Activated T-helper 1 cell treated with Interleukin-2 at 50 U/mL for 16 hours (primary cell): ENCODE data around the gene LNPK.
"Not testable (repeated sequence)": the region's sequence is repeated elsewhere in the genome, so short reads cannot be mapped to it uniquely, and the experiment has no call there.

Experiments used
- DNase-seq: peaks from one replicate; pipeline ENCODE4 v3.0.0-alpha.2; 2020; ENCODE audit warnings: low read depth

LNPK gene, protein sequence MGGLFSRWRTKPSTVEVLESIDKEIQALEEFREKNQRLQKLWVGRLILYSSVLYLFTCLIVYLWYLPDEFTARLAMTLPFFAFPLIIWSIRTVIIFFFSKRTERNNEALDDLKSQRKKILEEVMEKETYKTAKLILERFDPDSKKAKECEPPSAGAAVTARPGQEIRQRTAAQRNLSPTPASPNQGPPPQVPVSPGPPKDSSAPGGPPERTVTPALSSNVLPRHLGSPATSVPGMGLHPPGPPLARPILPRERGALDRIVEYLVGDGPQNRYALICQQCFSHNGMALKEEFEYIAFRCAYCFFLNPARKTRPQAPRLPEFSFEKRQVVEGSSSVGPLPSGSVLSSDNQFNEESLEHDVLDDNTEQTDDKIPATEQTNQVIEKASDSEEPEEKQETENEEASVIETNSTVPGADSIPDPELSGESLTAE

DNA sequence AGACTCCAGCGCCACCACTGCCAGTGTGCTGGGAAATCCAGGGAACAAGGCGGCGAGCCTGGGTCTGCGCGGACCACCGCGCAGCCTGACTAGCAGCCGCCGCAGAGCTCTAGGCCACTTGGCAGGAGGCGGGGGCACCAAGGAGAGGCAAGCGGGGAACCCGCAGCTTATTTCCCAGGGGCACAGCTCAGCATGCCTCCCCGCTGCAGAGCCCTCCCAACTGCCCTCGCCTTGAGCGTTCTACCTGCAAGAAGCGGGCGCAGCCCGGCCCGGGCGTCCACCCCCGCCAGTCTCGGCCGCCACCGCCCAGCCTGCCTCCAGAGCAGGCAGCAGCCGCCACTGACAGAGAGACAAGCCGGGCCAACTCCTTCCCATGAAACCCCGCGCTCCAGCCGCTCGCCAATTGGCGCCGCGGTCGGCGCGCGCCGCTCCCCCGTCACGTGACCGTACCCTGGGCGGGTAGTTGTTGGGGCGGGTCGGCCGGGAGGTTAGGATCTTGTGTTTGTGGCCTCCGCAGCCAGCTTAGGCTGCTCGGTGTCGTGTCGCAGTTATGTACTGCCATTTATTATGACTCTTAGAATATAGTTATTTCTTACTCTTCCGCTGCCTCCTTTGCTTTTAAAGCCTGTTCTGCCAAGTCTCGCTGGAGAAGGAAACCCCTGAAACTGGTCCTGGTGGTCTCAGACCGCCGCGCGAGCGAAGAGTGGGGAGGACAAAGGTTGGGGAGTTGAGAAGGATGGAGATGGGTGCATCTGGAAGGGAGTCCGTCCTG lies at the start of gene LNPK:
LNPK (minus strand) TSS at position 352 of the 772 bp plus-strand sequence. CDS start 6,683 bp downstream, outside the sequence.
- peak; percentile 84 for DNase-seq

DNA sequence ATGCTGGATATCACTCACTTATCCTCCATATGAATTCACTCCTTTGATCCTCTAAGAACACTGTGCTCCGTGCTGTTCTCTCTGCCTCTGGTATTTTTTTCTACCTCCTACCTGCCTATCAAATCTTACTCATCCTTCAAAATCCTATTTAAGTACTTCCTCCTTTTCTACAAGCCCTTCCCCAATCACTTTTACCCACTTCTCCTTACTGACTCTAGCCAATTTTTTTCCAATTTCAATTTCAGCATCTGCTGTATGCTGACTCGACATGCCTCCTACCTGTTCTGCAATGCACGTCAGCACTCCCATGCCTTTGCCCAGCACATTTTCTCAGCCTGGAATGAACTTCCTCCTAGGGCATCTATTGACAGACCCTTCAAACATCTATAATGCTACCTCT lies 37.3 kb upstream of the LNPK start:
- no peak for DNase-seq

DNA sequence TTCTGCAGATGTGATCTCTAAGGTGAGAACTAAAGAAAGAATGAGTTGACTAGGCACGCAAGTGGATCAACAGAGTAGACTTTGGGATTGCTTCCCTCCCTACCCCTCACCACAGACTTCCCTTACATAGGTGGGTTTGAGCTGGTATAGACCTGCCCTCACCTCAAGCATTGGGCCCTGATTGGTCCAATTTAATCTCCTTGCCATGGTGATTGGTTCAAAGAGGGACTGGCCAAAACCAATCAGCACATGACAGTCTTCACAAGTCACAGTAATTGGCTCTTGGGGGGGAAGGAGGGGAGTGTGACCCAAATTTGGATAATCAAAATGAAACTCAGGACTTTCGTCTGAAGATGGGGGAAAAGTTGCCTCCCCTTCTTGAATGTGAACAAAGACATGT lies 36.6 kb upstream of the LNPK start:
- DNase-seq: no peak

DNA sequence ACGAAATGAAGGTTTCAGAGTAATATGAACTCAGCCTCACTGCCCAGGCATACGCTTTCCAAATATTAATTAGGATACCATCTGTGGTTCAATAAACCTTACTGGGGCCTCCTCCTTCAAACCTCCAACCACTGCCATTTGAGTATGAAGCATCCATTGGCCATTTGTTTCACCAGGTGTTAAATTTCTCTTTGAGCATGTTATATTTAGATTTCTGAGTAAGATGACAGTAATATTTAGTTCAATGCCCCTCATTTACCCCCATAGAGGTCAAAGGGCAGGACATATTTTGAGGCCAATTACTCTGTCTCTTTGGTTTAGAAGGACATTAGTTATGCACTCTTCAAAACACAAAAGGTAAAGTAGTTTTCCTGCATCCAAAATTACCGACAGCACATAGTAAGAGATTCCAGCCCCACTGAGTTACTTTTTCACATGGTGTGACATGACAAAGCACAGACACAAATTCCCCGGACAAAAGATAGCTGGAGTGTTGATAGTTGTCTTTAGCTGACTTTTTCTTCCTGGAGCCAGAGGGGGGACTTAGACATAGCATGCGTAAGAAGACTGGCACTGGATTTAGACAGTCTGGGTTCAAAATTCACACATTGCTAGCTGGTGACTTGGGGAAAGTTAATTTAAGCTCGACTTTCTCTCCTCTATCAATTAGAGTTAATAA lies 33.1 kb upstream of the LNPK start:
- no peak for DNase-seq

DNA sequence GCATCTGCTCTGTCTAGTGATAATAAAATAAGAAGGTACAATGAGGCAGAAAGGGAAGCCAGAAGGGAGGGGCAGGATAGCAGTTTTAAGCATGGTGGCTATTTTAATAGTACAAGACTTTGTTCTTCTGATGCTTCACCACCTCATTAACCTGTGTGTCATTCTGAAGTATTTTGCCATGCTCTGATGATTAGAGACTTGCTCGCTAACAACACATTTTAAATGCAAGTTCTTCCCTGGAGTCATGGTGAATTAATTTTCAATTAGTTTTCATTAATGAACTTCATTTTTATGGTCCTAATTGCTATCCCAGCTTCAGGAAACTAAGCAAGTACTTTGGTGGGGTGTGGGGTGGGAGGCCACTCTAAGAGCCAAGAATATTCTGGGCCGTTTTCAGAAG lies 25.7 kb upstream of the LNPK start:
- no peak for DNase-seq

- DNase-seq: no peak
These were observed 23.9 kb upstream of the LNPK start for GRCh38 chr2:176025932-176026331.

DNA sequence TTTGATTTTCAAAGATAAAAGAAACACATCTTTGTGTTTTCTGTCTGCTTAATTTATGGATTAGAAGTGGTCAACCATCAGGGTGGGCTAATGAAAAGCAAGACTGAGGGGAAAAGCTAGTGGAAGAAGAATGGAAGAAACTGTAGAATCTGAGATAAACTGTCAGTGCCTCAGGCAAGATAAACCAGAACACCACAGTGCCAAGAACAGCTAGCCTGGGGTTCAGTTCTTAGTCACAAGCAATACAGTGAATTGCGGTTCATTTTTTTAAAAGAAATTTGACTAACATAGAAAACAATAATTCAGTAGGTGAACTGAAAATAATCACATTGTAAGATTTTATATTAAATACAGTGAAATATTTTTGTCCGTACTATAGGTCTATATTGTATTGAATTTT lies 22.0 kb upstream of the LNPK start:
- no peak for DNase-seq

DNA sequence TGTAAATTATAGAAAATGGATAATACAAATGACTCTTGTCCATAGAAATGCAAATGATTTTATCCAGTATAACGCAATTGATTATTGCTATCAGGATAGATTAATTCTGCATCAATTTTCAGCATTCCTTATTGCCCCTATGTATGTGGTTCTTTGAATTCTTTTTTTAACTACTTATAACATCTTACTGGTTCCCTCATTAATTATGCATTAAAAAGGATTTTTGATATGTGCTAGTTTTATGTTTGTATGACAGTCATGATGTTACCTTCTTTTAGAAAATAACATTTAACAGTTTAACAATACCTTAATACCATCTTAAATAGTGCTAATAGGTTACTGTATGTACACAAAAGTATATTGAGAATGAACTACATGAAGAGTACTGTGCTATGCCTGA lies 20.0 kb upstream of the LNPK start:
- DNase-seq: no peak

DNA sequence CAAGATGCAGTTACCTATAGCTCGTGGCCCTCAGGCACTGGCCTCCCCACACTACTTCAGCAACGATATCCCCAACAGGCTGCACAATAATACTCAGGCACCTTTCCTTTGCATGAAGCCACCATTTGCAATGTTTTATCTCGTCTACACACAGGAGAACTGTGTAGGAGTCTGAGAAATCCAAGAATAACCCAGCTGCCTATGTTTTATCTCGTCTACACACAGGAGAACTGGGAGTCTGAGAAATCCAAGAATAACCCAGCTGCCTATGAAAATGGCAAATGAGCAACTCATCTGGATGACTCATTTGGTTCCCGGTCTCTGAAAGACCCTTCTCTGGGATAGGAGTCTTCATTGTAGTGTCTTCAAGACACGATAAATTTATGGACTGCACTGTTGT lies 18.3 kb upstream of the LNPK start:
- no peak for DNase-seq

- no peak for DNase-seq
These were observed 16.6 kb upstream of the LNPK start for GRCh38 chr2:176018708-176019107.

GRCh38 chr2:176009445-176009844 lies 7.4 kb upstream of the LNPK start:
- DNase-seq: no peak

DNA sequence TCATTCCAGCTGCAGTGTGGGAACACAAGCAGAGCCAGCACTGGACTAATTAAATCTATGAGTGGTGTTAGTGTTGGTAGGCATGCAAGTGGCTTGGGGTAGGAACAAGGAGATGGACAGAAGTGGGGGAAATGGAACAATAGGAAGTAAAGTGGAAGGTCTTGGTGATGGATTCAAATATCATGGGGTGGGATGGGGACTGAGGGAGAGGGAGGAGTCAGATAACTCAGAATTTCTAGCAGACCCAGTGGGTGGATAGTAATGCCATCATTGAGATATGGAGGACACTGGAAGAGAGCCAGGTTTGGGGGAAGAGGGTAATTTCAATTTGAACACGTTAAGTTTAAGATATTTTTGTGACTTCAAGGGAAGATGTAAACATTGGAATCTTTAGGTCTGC lies 2.9 kb upstream of the LNPK start:
- no peak for DNase-seq

GRCh38 chr2:176003958-176004357 lies 1.9 kb upstream of the LNPK start:
- DNase-seq: no peak

- DNase-seq: no peak
These were observed 682 bp upstream of the LNPK start for GRCh38 chr2:176002688-176003210.

- DNase-seq: peak; percentile 4
These were observed 669 bp downstream of the LNPK start for GRCh38 chr2:176001281-176001915.

GRCh38 chr2:175999283-175999819 lies 2.7 kb downstream of the LNPK start:
- no peak for DNase-seq

DNA sequence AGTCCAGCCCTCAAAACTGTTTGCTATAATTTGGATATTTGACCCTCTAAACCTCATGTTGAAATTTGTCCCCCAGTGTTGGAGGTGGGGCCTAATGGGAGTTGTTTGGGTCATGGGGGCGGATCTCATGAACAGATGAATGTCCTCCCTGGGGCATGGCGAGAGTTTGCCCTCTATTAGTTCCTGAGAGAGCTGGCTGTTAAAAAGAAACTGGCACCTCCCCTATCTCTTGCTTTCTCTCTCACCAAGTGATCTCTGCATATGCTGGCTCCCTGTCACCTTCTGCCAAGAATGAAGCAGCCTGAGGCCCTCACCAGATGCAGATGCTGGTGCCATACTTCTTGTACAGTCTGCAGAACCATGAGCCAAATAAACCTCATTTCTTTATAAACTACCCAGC lies 12.0 kb downstream of the LNPK start:
- DNase-seq: no peak

DNA sequence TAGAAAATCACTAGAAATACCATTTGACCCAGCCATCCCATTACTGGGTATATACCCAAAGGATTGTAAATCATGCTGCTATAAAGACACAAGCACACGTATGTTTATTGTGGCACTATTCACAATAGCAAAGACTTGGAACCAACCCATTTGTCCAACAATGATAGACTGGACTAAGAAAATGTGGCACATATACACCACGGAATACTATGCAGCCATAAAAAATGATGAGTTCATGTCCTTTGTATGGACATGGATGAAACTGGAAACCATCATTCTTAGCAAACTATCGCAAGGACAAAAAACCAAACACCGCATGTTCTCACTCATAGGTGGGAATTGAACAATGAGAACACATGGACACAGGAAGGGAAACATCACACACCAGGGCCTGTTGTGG lies 14.9 kb downstream of the LNPK start:
- DNase-seq: not testable (repeated sequence)

GRCh38 chr2:175984846-175985245 lies 17.2 kb downstream of the LNPK start:
- DNase-seq: no peak

GRCh38 chr2:175981551-175981950 lies 20.5 kb downstream of the LNPK start:
- no peak for DNase-seq

DNA sequence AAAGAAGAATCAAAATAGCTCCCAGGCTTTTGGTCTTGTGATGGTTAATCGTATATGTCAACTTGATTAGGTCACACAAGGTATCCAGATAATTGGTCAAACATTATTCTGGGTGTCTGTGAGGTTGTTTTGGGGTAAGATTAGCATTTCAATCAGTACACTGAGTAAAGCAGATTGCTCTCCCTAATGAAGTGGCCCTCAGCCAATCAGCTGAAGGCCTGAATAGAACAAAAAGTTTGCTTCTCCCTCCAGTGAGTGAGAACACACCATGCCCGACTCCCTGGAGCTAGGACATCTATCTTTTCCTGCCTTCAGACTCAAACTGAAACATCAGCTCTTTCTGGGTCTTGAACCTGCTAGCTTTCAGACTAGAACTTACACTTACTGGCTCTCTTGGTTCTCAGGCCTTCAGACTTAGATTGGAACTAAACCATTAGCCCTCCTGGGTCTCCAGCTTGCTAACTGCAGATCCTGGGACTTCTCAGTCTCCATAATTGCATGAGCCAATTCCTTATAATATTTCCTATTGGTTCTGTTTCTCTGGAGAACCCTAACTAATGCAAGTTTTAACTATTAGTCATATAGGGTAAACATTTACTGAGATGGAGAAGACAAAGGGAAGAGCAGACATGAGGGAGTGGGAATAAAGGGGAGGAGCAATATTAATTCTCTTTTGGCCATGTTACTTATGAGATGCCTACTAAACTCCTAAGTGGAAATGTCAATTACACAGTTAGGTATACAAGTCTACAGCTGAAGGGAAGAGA lies 25.5 kb downstream of the LNPK start:
- no peak for DNase-seq
